HFFc6 (cell line): Measurements from ENCODE around the gene SDF2. TPM values are rescaled to one million over a fixed set of nuclear protein-coding genes. Genes with fewer than 3 reads are reported as not detected.

Experiments used
- DNase-seq: peaks from one replicate; pipeline ENCODE4 v3.0.0-alpha.2; 2018
- H3K27ac Mint-ChIP-seq: 2 replicates; pipeline ENCODE4 v1.8.0; 2020; ENCODE audit warnings: mild to moderate bottlenecking, mixed read lengths
- H3K27me3 Mint-ChIP-seq: 2 replicates; pipeline ENCODE4 v1.8.0; 2021; ENCODE audit warnings: mild to moderate bottlenecking, moderate library complexity, mixed read lengths; ENCODE audit not compliant: insufficient read depth
- H3K36me3 Mint-ChIP-seq: 2 replicates; pipeline ENCODE4 v1.8.0; 2021; ENCODE audit warnings: low read depth, mixed read lengths
- H3K4me1 Mint-ChIP-seq: 2 replicates; pipeline ENCODE4 v1.8.0; 2020; ENCODE audit warnings: low read depth, mixed read lengths
- H3K4me3 Mint-ChIP-seq: 2 replicates; pipeline ENCODE4 v1.8.0; 2020; ENCODE audit warnings: mild to moderate bottlenecking, moderate library complexity, mixed read lengths
- H3K9me3 Mint-ChIP-seq: 2 replicates; pipeline ENCODE4 v1.8.0; 2020; ENCODE audit warnings: mild to moderate bottlenecking, mixed read lengths
- CTCF ChIP-seq: fragments of 200-600 bp; sonication (generic); IDR thresholded peaks from 2 replicates; pipeline ENCODE4 v1.5.0; 2021; ENCODE audit warnings: antibody characterized with exemption, mild to moderate bottlenecking
- total RNA-seq, 6 experiments: library from RNA; stranded (reverse); fragmentation: NEBNext Ultra II Directional; extraction: Animal tissue kit (Norgen Biotek cat#: 25700); gene quantifications; 2 replicates in 1 of 6; 3 replicates in 5 of 6; pipeline ENCODE4 v1.2.3, GENCODE V29; 2021

The SDF2 gene
- total RNA-seq, 6 experiments from 2014 or later: 65.8 to 96.8 (median 71.5) TPM

- H3K9me3 Mint-ChIP-seq: no peaks in the 10 kb centered on the region
- H3K4me3 Mint-ChIP-seq: no peak overlapping the region
- DNase-seq: no peak
- no peak overlapping the region for H3K27ac Mint-ChIP-seq
- peaks cover 56% of the 10 kb centered on the region for H3K36me3 Mint-ChIP-seq
- H3K4me1 Mint-ChIP-seq: no peaks in the 10 kb centered on the region
- TF ChIP-seq CTCF: no peak
- H3K27me3 Mint-ChIP-seq: peaks cover 2% of the 10 kb centered on the region; the same call in 1 of the 2 replicates
Measured at GRCh38 chr17:28635506-28635905, 26.2 kb downstream of the SDF2 start.

- DNase-seq: no peak
- TF ChIP-seq CTCF: no peak
- Mint-ChIP-seq H3K4me3 (no peak overlapping the region), H3K27ac (no peak overlapping the region), H3K4me1 (no peaks in the 10 kb centered on the region), H3K27me3 (peaks cover 2% of the 10 kb centered on the region; the same call in 1 of the 2 replicates), H3K36me3 (peaks cover 48% of the 10 kb centered on the region), H3K9me3 (no peaks in the 10 kb centered on the region)
Measured at GRCh38 chr17:28634206-28634865, 27.4 kb downstream of the SDF2 start.

GRCh38 chr17:28626818-28627217 is 34.9 kb downstream of the SDF2 start:
- Mint-ChIP-seq H3K36me3 (peaks cover 30% of the 10 kb centered on the region), H3K27ac (no peak overlapping the region)
- no peak for DNase-seq

GRCh38 chr17:28624148-28624547 is 37.6 kb downstream of the SDF2 start:
- Mint-ChIP-seq H3K4me1 (no peaks in the 10 kb centered on the region), H3K36me3 (peaks cover 48% of the 10 kb centered on the region), H3K27me3 (no peaks in the 10 kb centered on the region; the same call in 1 of the 2 replicates), H3K27ac (no peak overlapping the region), H3K9me3 (no peaks in the 10 kb centered on the region), H3K4me3 (no peak overlapping the region)
- no peak for DNase-seq
- TF ChIP-seq CTCF: no peak

More at GRCh38 chr17:28626818-28627217, 34.9 kb downstream of the SDF2 start:
- H3K9me3 Mint-ChIP-seq: no peaks in the 10 kb centered on the region
- TF ChIP-seq CTCF: no peak
- H3K4me3 Mint-ChIP-seq: no peak overlapping the region
- no peaks in the 10 kb centered on the region for H3K4me1 Mint-ChIP-seq
- H3K27me3 Mint-ChIP-seq: no peaks in the 10 kb centered on the region; the same call in 1 of the 2 replicates

GRCh38 chr17:28623696-28624095 is 38.0 kb downstream of the SDF2 start:
- no peak for DNase-seq
- no peaks in the 10 kb centered on the region; the same call in 1 of the 2 replicates for H3K27me3 Mint-ChIP-seq
- no peak for TF ChIP-seq CTCF
- H3K4me1 Mint-ChIP-seq: no peaks in the 10 kb centered on the region
- H3K27ac Mint-ChIP-seq: no peak overlapping the region
- H3K9me3 Mint-ChIP-seq: no peaks in the 10 kb centered on the region
- H3K36me3 Mint-ChIP-seq: peaks cover 48% of the 10 kb centered on the region
- H3K4me3 Mint-ChIP-seq: no peak overlapping the region
